Common myeloid progenitor, CD34-positive (primary cell): ENCODE data around the gene IL2RG.

ENCODE experiments used
- CTCF ChIA-PET: fragments of 350-600 bp; sonication (Branson Sonifier 250); formaldehyde crosslinking; loops from one replicate; lab custom pipeline; 2021; ENCODE audit warnings: antibody characterized with exemption; lab: Charles Lee
- POLR2A ChIA-PET: fragments of 350-600 bp; sonication (Branson Sonifier 250); formaldehyde crosslinking; loops from one replicate; lab custom pipeline; 2021; ENCODE audit warnings: antibody characterized with exemption; lab: Charles Lee
- DNase-seq, 3 donors: peaks; one replicate each; pipeline versions ENCODE4 v3.0.0 to v3.0.0-alpha.2; 2013
- H3K27ac ChIP-seq, 2 experiments: 1 replicate in 1 of 2; 2 replicates in 1 of 2; pipeline ENCODE4 v1.7.0; 2013; ENCODE audit warnings: inconsistent platforms in 2 of 2, low read length in 2 of 2, mild to moderate bottlenecking in 2 of 2, low read depth in 1 of 2, moderate library complexity in 1 of 2; ENCODE audit not compliant: severe bottlenecking in 2 of 2, insufficient read depth in 1 of 2, poor library complexity in 1 of 2
- H3K27me3 ChIP-seq, 5 experiments: replicated peaks in 2 of 5; 1 replicate in 3 of 5; 2 replicates in 2 of 5; pipeline versions ENCODE4 v1.6.1 to v1.7.0; 2013; ENCODE audit warnings: low read length in 4 of 5, mild to moderate bottlenecking in 2 of 5, moderate library complexity in 2 of 5, inconsistent platforms in 1 of 5; ENCODE audit not compliant: insufficient read depth in 5 of 5, control insufficient read depth in 4 of 5
- H3K36me3 ChIP-seq, 4 experiments: 1 replicate in 2 of 4; 2 replicates in 2 of 4; pipeline versions ENCODE4 v1.6.1 to v1.7.0; 2013; ENCODE audit warnings: low read length in 3 of 4, control low read depth in 1 of 4, mild to moderate bottlenecking in 1 of 4; ENCODE audit not compliant: control insufficient read depth in 4 of 4, insufficient read depth in 4 of 4
- H3K4me1 ChIP-seq, 4 experiments: 1 replicate in 3 of 4; 2 replicates in 1 of 4; pipeline versions ENCODE4 v1.6.1 to v1.7.1; 2013; ENCODE audit warnings: low read length in 3 of 4, mild to moderate bottlenecking in 3 of 4, control low read depth in 1 of 4, inconsistent platforms in 1 of 4, moderate library complexity in 1 of 4; ENCODE audit not compliant: control insufficient read depth in 4 of 4, insufficient read depth in 4 of 4; ENCODE audit errors: control extremely low read depth in 1 of 4
- H3K4me3 ChIP-seq, 7 experiments: 1 replicate in 4 of 7; 2 replicates in 3 of 7; pipeline versions ENCODE4 v1.5.1 to v1.7.0; 2013; ENCODE audit warnings: mild to moderate bottlenecking in 7 of 7, low read length in 6 of 7, moderate library complexity in 6 of 7, inconsistent platforms in 2 of 7, low read depth in 2 of 7, control low read depth in 1 of 7; ENCODE audit not compliant: insufficient read depth in 4 of 7, control insufficient read depth in 1 of 7; ENCODE audit errors: extremely low read depth in 1 of 7
- H3K9me3 ChIP-seq, 5 experiments: 1 replicate in 4 of 5; 2 replicates in 1 of 5; pipeline versions ENCODE4 v1.6.1 to v1.7.1; 2013; ENCODE audit warnings: low read length in 4 of 5, mild to moderate bottlenecking in 2 of 5, inconsistent platforms in 1 of 5, low read depth in 1 of 5, moderate library complexity in 1 of 5; ENCODE audit not compliant: control insufficient read depth in 4 of 5, insufficient read depth in 2 of 5; ENCODE audit errors: control extremely low read depth in 1 of 5
- WGBS: methylation state at CpG from one replicate; pipeline ENCODE4 v1.1.5; 2013; ENCODE audit not compliant: insufficient coverage; 5-methylcytosine and 5-hydroxymethylcytosine counted together

The IL2RG gene

DNA sequence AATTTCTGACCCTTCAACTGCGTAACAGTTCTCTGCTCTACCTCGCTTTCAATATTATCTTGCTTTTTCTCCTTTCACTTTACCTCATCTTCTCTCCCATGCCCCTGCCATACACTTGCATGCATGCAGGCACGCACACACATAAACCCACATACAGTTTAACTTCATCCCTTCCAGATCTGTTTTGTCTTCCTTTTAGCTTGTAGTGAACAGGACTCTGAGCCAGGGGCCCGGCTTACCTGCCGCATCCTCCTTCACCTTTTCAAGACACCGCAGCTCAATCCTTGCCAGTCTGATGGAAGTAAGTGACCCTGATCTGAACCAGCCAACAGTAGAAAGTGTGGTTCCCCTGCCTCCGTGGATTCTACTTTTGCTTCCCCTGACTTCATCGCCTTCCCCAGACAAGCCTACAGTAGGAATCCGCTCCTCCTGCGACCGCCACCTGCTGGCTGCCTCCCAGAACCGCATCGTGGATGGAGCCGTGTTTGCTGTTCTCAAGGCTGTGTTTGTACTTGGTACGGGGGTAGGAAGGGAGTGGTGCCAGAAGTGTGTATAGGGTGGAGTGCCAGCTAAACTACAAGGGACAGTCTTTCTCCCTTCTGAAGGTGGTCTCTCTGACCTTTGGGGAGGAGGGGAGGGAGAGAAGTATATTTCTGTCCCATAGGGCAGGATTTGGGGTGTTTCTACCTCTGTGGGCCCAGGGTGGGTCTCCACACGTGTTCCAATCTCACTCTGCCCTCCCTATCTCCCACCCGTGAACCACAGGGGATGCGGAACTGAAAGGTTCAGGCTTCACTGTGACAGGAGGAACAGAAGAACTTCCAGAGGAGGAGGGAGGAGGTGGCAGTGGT lies 17.8 kb upstream of the IL2RG start:
- ChIA-PET POLR2A (interaction anchor here (1.4 kb wide), 1 partner anchor 27 kb away, joined by 3 read pairs; no protein-coding TSS in a partner anchor), CTCF (interaction anchor here (0.7 to 6.4 kb wide), 11 partner anchors 9 to 159 kb away, joined by 3 to 109 read pairs (median 7); partner anchors contain the start of genes CXorf65, MED12 and NLGN3)
- H3K36me3 ChIP-seq = peaks cover 19 to 90% (median 54%) of the 10 kb centered on the region in 4 experiments
- H3K27ac ChIP-seq = no peak overlapping the region
- peak; percentile 52 to 82 (median 73) for DNase-seq
- H3K4me1 ChIP-seq = peaks cover 0 to 2% (median 0%) of the 10 kb centered on the region in 4 experiments
- H3K9me3 ChIP-seq = no peaks in the 10 kb centered on the region
- peaks cover 0 to 2% (median 0%) of the 10 kb centered on the region in 5 experiments for H3K27me3 ChIP-seq
- H3K4me3 ChIP-seq = no peak overlapping the region
- 60% methylated on average over 8 of the region's 18 CpGs for WGBS

GRCh38 chrX:71128166-71128833 lies 16.9 kb upstream of the IL2RG start:
- H3K36me3 ChIP-seq = peaks cover 22 to 92% (median 56%) of the 10 kb centered on the region in 4 experiments
- no peak for DNase-seq
- ChIA-PET POLR2A (interaction anchor here (1.4 kb wide), 1 partner anchor 26 kb away, joined by 3 read pairs; no protein-coding TSS in a partner anchor), CTCF (interaction anchor here (0.7 to 6.4 kb wide), 6 partner anchors 9 to 54 kb away, joined by 3 to 109 read pairs (median 5); partner anchors contain the start of genes CXorf65 and MED12)
- H3K9me3 ChIP-seq = no peaks in the 10 kb centered on the region
- H3K4me1 ChIP-seq = peaks cover 0 to 2% (median 0%) of the 10 kb centered on the region in 4 experiments
- peaks cover 0 to 2% (median 0%) of the 10 kb centered on the region in 5 experiments for H3K27me3 ChIP-seq
- H3K4me3 ChIP-seq = no peak overlapping the region
- WGBS = 85% methylated on average over 12 of the region's 12 CpGs
- H3K27ac ChIP-seq = no peak overlapping the region

GRCh38 chrX:71118985-71119535 lies 7.7 kb upstream of the IL2RG start:
- no peak for DNase-seq
- H3K27ac ChIP-seq = peak overlapping the region; percentile 68 to 88
- 47% methylated on average over 9 of the region's 17 CpGs for WGBS
- no peaks in the 10 kb centered on the region for H3K27me3 ChIP-seq
- POLR2A ChIA-PET = interaction anchor here (0.7 to 2.7 kb wide), 6 partner anchors 9 to 151 kb away, joined by 3 to 14 read pairs (median 6); partner anchors contain the start of gene FOXO4
- H3K36me3 ChIP-seq = peaks cover 15 to 37% (median 27%) of the 10 kb centered on the region in 4 experiments
- H3K4me3 ChIP-seq = peak overlapping the region in 6 of 7 experiments; percentile 64 to 85 (median 70)
- CTCF ChIA-PET = interaction anchor here (1.0 to 6.1 kb wide), 5 partner anchors 9 to 20 kb away, joined by 3 to 72 read pairs (median 5); partner anchors contain the start of gene CXorf65
- peaks cover 7 to 16% (median 12%) of the 10 kb centered on the region in 4 experiments for H3K4me1 ChIP-seq
- no peaks in the 10 kb centered on the region for H3K9me3 ChIP-seq

DNA sequence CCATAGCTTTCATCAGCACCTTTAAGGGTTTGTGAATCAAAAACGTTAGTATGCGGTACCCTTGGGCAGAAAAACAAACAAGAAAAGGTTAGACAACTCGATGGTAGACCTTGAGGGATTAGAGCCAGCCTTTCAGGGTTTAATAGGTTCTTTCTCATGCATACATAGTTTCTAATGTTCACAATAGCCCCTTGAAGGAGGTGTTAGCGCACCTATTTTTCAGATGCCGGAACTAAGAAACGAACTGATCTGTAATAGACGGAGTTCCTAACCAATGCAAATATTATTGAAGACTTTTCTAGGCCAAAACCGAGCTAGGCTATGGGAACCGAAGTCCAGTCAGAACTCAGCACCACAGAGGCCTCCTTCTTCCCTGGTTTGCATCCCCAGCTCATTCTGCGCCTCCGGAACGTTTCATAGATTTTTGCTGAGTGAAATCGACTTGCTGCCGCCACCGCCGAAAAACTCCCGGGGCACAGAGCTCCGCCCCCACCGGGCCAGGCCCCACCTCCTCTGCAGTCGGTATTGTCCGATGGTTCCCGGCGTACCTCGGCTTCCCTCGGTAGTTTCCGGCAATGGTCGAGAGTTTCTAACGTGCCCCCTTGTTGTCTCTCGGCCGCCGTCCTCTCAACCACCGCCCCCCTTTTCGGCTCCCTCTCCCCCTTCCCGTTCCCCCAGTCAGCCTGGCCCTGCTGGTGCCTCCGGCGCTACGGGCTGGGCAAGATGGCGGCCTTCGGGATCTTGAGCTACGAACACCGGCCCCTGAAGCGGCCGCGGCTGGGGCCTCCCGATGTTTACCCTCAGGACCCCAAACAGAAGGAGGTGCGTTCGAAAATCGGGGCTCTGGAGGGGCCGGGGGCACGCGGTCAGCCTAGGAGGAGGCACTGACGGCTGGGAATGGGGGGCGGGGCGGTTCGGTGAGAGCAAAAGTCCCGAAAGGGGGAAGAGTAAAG lies 6.9 kb upstream of the IL2RG start, which contains the start of gene MED12:
TSS of gene MED12 (plus strand) at position 565 of the 953 bp plus-strand sequence. CDS start at position 724, 159 bp downstream.
- DNase-seq = peak; percentile 85 to 93 (median 93)
- 27% methylated on average over 44 of the region's 56 CpGs for WGBS

DNA sequence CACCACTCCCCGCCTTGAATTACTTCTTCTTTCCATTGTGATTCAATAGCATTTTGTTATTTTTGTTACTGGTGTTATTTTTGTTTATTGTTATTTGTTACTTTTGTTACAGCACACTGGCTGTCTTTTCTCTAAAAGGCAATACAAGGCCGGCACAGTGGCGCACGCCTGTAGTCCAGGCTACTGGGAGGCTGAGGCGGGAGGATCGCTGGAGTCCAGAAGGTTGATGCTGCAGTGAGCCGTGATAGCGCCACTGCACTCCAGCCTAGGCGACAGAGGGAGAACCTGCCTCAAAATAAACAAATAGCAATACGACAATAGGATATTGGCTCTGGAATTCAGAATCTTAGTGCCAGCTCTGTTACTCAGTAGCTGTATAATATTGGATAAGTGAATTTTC lies 6.0 kb upstream of the IL2RG start:
- 85% methylated on average over 8 of the region's 10 CpGs for WGBS

More for the DNA sequence above, 6.9 kb upstream of the IL2RG start, which contains the start of gene MED12:
- Histone ChIP-seq H3K4me3 (peak within 1 kb of the TSS; percentile 49 to 85 (median 66)), H3K27ac (peak within 1 kb of the TSS; percentile 68 to 88), H3K36me3 (peaks cover 13 to 31% (median 22%) of the 10 kb centered on the region in 4 experiments), H3K9me3 (no peaks in the 10 kb centered on the region), H3K4me1 (peaks cover 7 to 18% (median 12%) of the 10 kb centered on the region in 4 experiments), H3K27me3 (no peaks in the 10 kb centered on the region)
- ChIA-PET POLR2A (interaction anchor here (0.7 to 2.7 kb wide), 7 partner anchors 8 to 150 kb away, joined by 3 to 14 read pairs (median 5); partner anchors contain the start of genes CXorf65 and FOXO4), CTCF (interaction anchor here (1.0 to 6.1 kb wide), 8 partner anchors 8 to 21 kb away, joined by 3 to 72 read pairs (median 4); partner anchors contain the start of gene CXorf65)

More for the DNA sequence above, 6.0 kb upstream of the IL2RG start:
- no peaks in the 10 kb centered on the region for H3K9me3 ChIP-seq
- peaks cover 13 to 26% (median 15%) of the 10 kb centered on the region in 4 experiments for H3K4me1 ChIP-seq
- ChIA-PET CTCF (interaction anchor here (0.6 to 6.1 kb wide), 5 partner anchors 9 to 20 kb away, joined by 3 to 72 read pairs (median 3); no protein-coding TSS in a partner anchor), POLR2A (interaction anchor here (1.8 to 2.7 kb wide), 2 partner anchors 16 to 21 kb away, joined by 7 to 14 read pairs; partner anchors contain the start of gene FOXO4)
- DNase-seq = no peak
- H3K27ac ChIP-seq = no peak overlapping the region
- no peaks in the 10 kb centered on the region for H3K27me3 ChIP-seq
- H3K36me3 ChIP-seq = peaks cover 9 to 21% (median 16%) of the 10 kb centered on the region in 4 experiments
- H3K4me3 ChIP-seq = peak overlapping the region in 1 of 7 experiments; percentile 85
